H9 (cell line): ENCODE results near the gene SLC46A3. TPM values are rescaled to one million over a fixed set of nuclear protein-coding genes. Genes with fewer than 3 reads are reported as not detected.

Source experiments
- DNase-seq: peaks from one replicate; pipeline ENCODE4 v3.0.0-alpha.2; 2017
- H2AFZ ChIP-seq: one replicate; pipeline ENCODE4 v1.6.1; 2013; ENCODE audit warnings: mild to moderate bottlenecking, low read length, control low read depth, moderate library complexity
- H2AK5ac ChIP-seq: 2 replicates; pipeline ENCODE4 v1.6.1; 2013; ENCODE audit warnings: low read length, control low read depth, mixed read lengths; ENCODE audit not compliant: insufficient read length
- H2BK120ac ChIP-seq: one replicate; pipeline ENCODE4 v1.6.1; 2013; ENCODE audit warnings: low read depth, mild to moderate bottlenecking, low read length, control low read depth, inconsistent platforms; ENCODE audit not compliant: poor library complexity, severe bottlenecking
- H2BK12ac ChIP-seq: 2 replicates; pipeline ENCODE4 v1.6.1; 2013; ENCODE audit warnings: low read length, control low read depth, mixed read lengths, low read depth; ENCODE audit not compliant: insufficient read length
- H2BK15ac ChIP-seq: 2 replicates; pipeline ENCODE4 v1.6.1; 2013; ENCODE audit warnings: low read depth, low read length, control low read depth
- H2BK20ac ChIP-seq: one replicate; pipeline ENCODE4 v1.6.1; 2013; ENCODE audit warnings: low read depth, mild to moderate bottlenecking, low read length, control low read depth, inconsistent platforms; ENCODE audit not compliant: poor library complexity, severe bottlenecking
- H2BK5ac ChIP-seq: 2 replicates; pipeline ENCODE4 v1.6.1; 2013; ENCODE audit warnings: low read length, control low read depth, mixed read lengths; ENCODE audit not compliant: insufficient read length
- H3K14ac ChIP-seq: 2 replicates; pipeline ENCODE4 v1.6.1; 2013; ENCODE audit warnings: low read length, control low read depth; ENCODE audit not compliant: insufficient read depth
- H3K18ac ChIP-seq: 2 replicates; pipeline ENCODE4 v1.6.1; 2013; ENCODE audit warnings: low read depth, mild to moderate bottlenecking, mixed read lengths, low read length, control low read depth; ENCODE audit not compliant: insufficient read length
- H3K23ac ChIP-seq: 2 replicates; pipeline ENCODE4 v1.6.1; 2013; ENCODE audit warnings: low read length, control low read depth, mixed read lengths, low read depth; ENCODE audit not compliant: insufficient read length
- H3K23me2 ChIP-seq: 2 replicates; pipeline ENCODE4 v1.6.1; 2013; ENCODE audit warnings: low read depth, mild to moderate bottlenecking, mixed read lengths, low read length, control low read depth; ENCODE audit not compliant: insufficient read length, poor library complexity, severe bottlenecking
- H3K27ac ChIP-seq: 2 replicates; pipeline ENCODE4 v1.5.1; 2013; ENCODE audit warnings: low read length, control low read depth, mixed read lengths, low read depth; ENCODE audit not compliant: insufficient read length
- H3K27me3 ChIP-seq: 2 replicates; pipeline ENCODE4 v1.6.1; 2013; ENCODE audit warnings: low read length, control low read depth, inconsistent platforms; ENCODE audit not compliant: insufficient read depth
- H3K4ac ChIP-seq: 2 replicates; pipeline ENCODE4 v1.6.1; 2013; ENCODE audit warnings: low read depth, mild to moderate bottlenecking, control low read depth, inconsistent platforms, low read length, moderate library complexity
- H3K4me1 ChIP-seq: 2 replicates; pipeline ENCODE4 v1.6.1; 2013; ENCODE audit warnings: low read length, control low read depth, inconsistent platforms; ENCODE audit not compliant: insufficient read depth
- H3K4me2 ChIP-seq: 2 replicates; pipeline ENCODE4 v1.6.1; 2013; ENCODE audit warnings: low read length, control low read depth, mixed read lengths; ENCODE audit not compliant: insufficient read length, insufficient read depth
- H3K56ac ChIP-seq: 2 replicates; pipeline ENCODE4 v1.6.1; 2013; ENCODE audit warnings: low read depth, mild to moderate bottlenecking, mixed read lengths, low read length, control low read depth; ENCODE audit not compliant: insufficient read length
- H3K79me1 ChIP-seq: 2 replicates; pipeline ENCODE4 v1.6.1; 2013; ENCODE audit warnings: low read depth, mild to moderate bottlenecking, moderate library complexity, low read length, control low read depth, inconsistent platforms; ENCODE audit not compliant: insufficient read depth, poor library complexity, severe bottlenecking
- H3K79me2 ChIP-seq: 2 replicates; pipeline ENCODE4 v1.6.1; 2013; ENCODE audit warnings: low read length, control low read depth, inconsistent platforms; ENCODE audit not compliant: insufficient read depth
- H3K9ac ChIP-seq: 2 replicates; pipeline ENCODE4 v1.6.1; 2013; ENCODE audit warnings: low read length, control low read depth, mixed read lengths; ENCODE audit not compliant: insufficient read length; ENCODE audit errors: extremely low read depth
- H3K9me3 ChIP-seq: one replicate; pipeline ENCODE4 v1.6.1; 2013; ENCODE audit warnings: low read depth, low read length, inconsistent platforms; ENCODE audit not compliant: control insufficient read depth
- H3T11ph ChIP-seq: one replicate; pipeline ENCODE4 v1.6.1; 2013; ENCODE audit warnings: mild to moderate bottlenecking, low read length, control low read depth, inconsistent platforms
- H4K20me1 ChIP-seq: one replicate; pipeline ENCODE4 v1.6.1; 2013; ENCODE audit not compliant: control insufficient read depth, insufficient read length, insufficient read depth
- H4K5ac ChIP-seq: 2 replicates; pipeline ENCODE4 v1.6.1; 2013; ENCODE audit warnings: low read depth, mild to moderate bottlenecking, mixed read lengths, low read length, control low read depth; ENCODE audit not compliant: insufficient read length
- H4K8ac ChIP-seq: replicated peaks from 2 replicates; pipeline ENCODE4 v1.6.1; 2013; ENCODE audit warnings: low read length, control low read depth, mixed read lengths, low read depth; ENCODE audit not compliant: insufficient read length
- H4K91ac ChIP-seq: 2 replicates; pipeline ENCODE4 v1.6.1; 2013; ENCODE audit warnings: low read depth, mild to moderate bottlenecking, moderate library complexity, mixed read lengths, low read length, control low read depth; ENCODE audit not compliant: insufficient read length
- H3K27ac Mint-ChIP-seq, 3 experiments: 2 replicates in 2 of 3; 3 replicates in 1 of 3; pipeline ENCODE4 v1.8.0; 2020 to 2021; ENCODE audit warnings: mixed read lengths in 3 of 3, mild to moderate bottlenecking in 1 of 3, moderate library complexity in 1 of 3
- H3K27me3 Mint-ChIP-seq: 2 replicates; pipeline ENCODE4 v1.8.0; 2021; ENCODE audit warnings: low read depth, mild to moderate bottlenecking, moderate library complexity, mixed read lengths
- H3K36me3 Mint-ChIP-seq, 3 experiments: 2 replicates in 2 of 3; 3 replicates in 1 of 3; pipeline ENCODE4 v1.8.0; 2020 to 2021; ENCODE audit warnings: low read depth in 3 of 3, mixed read lengths in 3 of 3; ENCODE audit not compliant: insufficient read depth in 1 of 3
- H3K4me1 Mint-ChIP-seq, 2 experiments: 2 replicates each; pipeline ENCODE4 v1.8.0; 2020; ENCODE audit warnings: mixed read lengths in 2 of 2
- H3K4me3 Mint-ChIP-seq, 2 experiments: 2 replicates in 1 of 2; 3 replicates in 1 of 2; pipeline ENCODE4 v1.8.0; 2020 to 2021; ENCODE audit warnings: mild to moderate bottlenecking in 2 of 2, mixed read lengths in 2 of 2, moderate library complexity in 1 of 2
- H3K9me3 Mint-ChIP-seq, 2 experiments: 2 replicates in 1 of 2; 3 replicates in 1 of 2; pipeline ENCODE4 v1.8.0; 2020; ENCODE audit warnings: mild to moderate bottlenecking in 2 of 2, mixed read lengths in 2 of 2, moderate library complexity in 1 of 2
- CTCF ChIP-seq: fragments of 200-600 bp; sonication (generic); conservative IDR thresholded peaks from 3 replicates; pipeline ENCODE4 v1.8.0; 2021; ENCODE audit warnings: antibody characterized with exemption, mild to moderate bottlenecking
- WGBS: extraction: QIAGEN DNeasy Blood & Tissue Kit; methylation state at CpG from one replicate; pipeline ENCODE4 v1.1.7; 2013; ENCODE audit warnings: missing lambda C conversion rate, low lambda C conversion rate, mixed read lengths; ENCODE audit not compliant: insufficient read length; ENCODE audit errors: extremely low coverage; 5-methylcytosine and 5-hydroxymethylcytosine counted together
- total RNA-seq: library from RNA; stranded (reverse); gene quantifications from 2 replicates; pipeline ENCODE4 v1.2.1, GENCODE V29; 2021

Gene SLC46A3
- total RNA-seq, 1 experiment from 2014 or later: 0.26 TPM

- no peak overlapping the region for H3K4me2 ChIP-seq
- H2AFZ ChIP-seq: peak overlapping the region; percentile 43
- H3K4ac ChIP-seq: no peak overlapping the region
- H3K9ac ChIP-seq: no peak overlapping the region
- H4K20me1 ChIP-seq: no peaks in the 10 kb centered on the region
- no peak overlapping the region for H3K23ac ChIP-seq
- Mint-ChIP-seq H3K27ac (peak overlapping the region; percentile 29 to 99 (median 60); a peak in 5 of 7 replicates), H3K27me3 (no peaks in the 10 kb centered on the region), H3K4me1 (peaks cover 30 to 33% of the 10 kb centered on the region in 2 experiments), H3K9me3 (peaks cover 24 to 27% of the 10 kb centered on the region in 2 experiments), H3K4me3 (0 out of 5 replicates have a peak overlapping the region, but pooled peaks of 1 of the 2 experiments have one; percentile 9), H3K36me3 (peaks cover 7 to 20% (median 9%) of the 10 kb centered on the region in 3 experiments)
- H3K14ac ChIP-seq: peak overlapping the region; percentile 27; the same call in 1 of the 2 replicates
- peak; percentile 51 for TF ChIP-seq CTCF
- no peak overlapping the region for H2BK120ac ChIP-seq
- peak; percentile 67 for DNase-seq
- H4K8ac ChIP-seq: no peak overlapping the region
- H3K27me3 ChIP-seq: no peaks in the 10 kb centered on the region
- H3K9me3 ChIP-seq: no peaks in the 10 kb centered on the region
- no peak overlapping the region for H3K27ac ChIP-seq
- WGBS: no CpG with 5 or more reads among the region's 32 CpGs
- H3K79me1 ChIP-seq: no peaks in the 10 kb centered on the region
- H3K18ac ChIP-seq: peak overlapping the region; percentile 34
- H3K4me1 ChIP-seq: peaks cover 6% of the 10 kb centered on the region; the same call in 1 of the 2 replicates
- H3K56ac ChIP-seq: no peak overlapping the region
- H3K23me2 ChIP-seq: no peaks in the 10 kb centered on the region
- H2BK15ac ChIP-seq: no peak overlapping the region
- no peak overlapping the region for H4K91ac ChIP-seq
- H4K5ac ChIP-seq: no peak overlapping the region
- H2AK5ac ChIP-seq: no peak overlapping the region
- no peak overlapping the region for H3T11ph ChIP-seq
- H2BK12ac ChIP-seq: no peak overlapping the region
- no peak overlapping the region for H2BK5ac ChIP-seq
- no peak overlapping the region for H2BK20ac ChIP-seq
- H3K79me2 ChIP-seq: no peaks in the 10 kb centered on the region
Measured at GRCh38 chr13:28754698-28755545, 36.2 kb upstream of the SLC46A3 start.
